HG03442 (cell line): ENCODE results near the gene MEX3C.
A peak's percentile ranks its signal among the peaks of the same experiment; 100 is the strongest.

Experiments
- ATAC-seq: cut with Tn5 transposase; IDR thresholded peaks from one replicate; pipeline ENCODE4 v1.9.1; 2021; ENCODE audit warnings: mild to moderate bottlenecking, moderate library complexity; ENCODE audit not compliant: unreplicated experiment

MEX3C gene

GRCh38 chr18:51192026-51192425 is 5.5 kb downstream of the MEX3C start:
- ATAC-seq: no peak

GRCh38 chr18:51191128-51191717 is 6.3 kb downstream of the MEX3C start:
- no peak for ATAC-seq

GRCh38 chr18:51190000-51190399 is 7.5 kb downstream of the MEX3C start:
- ATAC-seq: no peak

GRCh38 chr18:51188024-51188701 is 9.3 kb downstream of the MEX3C start:
- peak; percentile 41 for ATAC-seq

GRCh38 chr18:51185075-51185474 is 12.4 kb downstream of the MEX3C start:
- no peak for ATAC-seq

GRCh38 chr18:51184091-51184457 is 13.4 kb downstream of the MEX3C start:
- no peak for ATAC-seq

- ATAC-seq: no peak
These were observed 13.9 kb downstream of the MEX3C start for GRCh38 chr18:51183372-51184090.

- no peak for ATAC-seq
These were observed 14.7 kb downstream of the MEX3C start for GRCh38 chr18:51182824-51183223.

GRCh38 chr18:51171625-51172259 is 25.7 kb downstream of the MEX3C start:
- no peak for ATAC-seq

- peak; percentile 72 for ATAC-seq
These were observed 26.3 kb downstream of the MEX3C start for GRCh38 chr18:51171223-51171622.

- no peak for ATAC-seq
These were observed 26.8 kb downstream of the MEX3C start for GRCh38 chr18:51170664-51171063.

- ATAC-seq: no peak
These were observed 27.8 kb downstream of the MEX3C start for GRCh38 chr18:51169731-51170130.

- no peak for ATAC-seq
These were observed 28.4 kb downstream of the MEX3C start for GRCh38 chr18:51168960-51169662.

GRCh38 chr18:51168026-51168742 is 29.3 kb downstream of the MEX3C start:
- ATAC-seq: no peak

GRCh38 chr18:51165296-51165695 is 32.2 kb downstream of the MEX3C start:
- no peak for ATAC-seq

GRCh38 chr18:51164761-51165281 is 32.7 kb downstream of the MEX3C start:
- no peak for ATAC-seq

GRCh38 chr18:51164342-51164741 is 33.1 kb downstream of the MEX3C start:
- ATAC-seq: no peak

- no peak for ATAC-seq
These were observed 33.9 kb downstream of the MEX3C start for GRCh38 chr18:51163543-51163942.

GRCh38 chr18:51162617-51163016 is 34.9 kb downstream of the MEX3C start:
- no peak for ATAC-seq

- ATAC-seq: no peak
These were observed 36.8 kb downstream of the MEX3C start for GRCh38 chr18:51160646-51161045.
